ENCODE data around the gene MT1HL1. TPM values are rescaled to one million over a fixed set of nuclear protein-coding genes. Genes with fewer than 3 reads are reported as not detected.

Gene MT1HL1
- total and polyA plus RNA-seq, 5 experiments from 2014 or later, result not detected

DNA sequence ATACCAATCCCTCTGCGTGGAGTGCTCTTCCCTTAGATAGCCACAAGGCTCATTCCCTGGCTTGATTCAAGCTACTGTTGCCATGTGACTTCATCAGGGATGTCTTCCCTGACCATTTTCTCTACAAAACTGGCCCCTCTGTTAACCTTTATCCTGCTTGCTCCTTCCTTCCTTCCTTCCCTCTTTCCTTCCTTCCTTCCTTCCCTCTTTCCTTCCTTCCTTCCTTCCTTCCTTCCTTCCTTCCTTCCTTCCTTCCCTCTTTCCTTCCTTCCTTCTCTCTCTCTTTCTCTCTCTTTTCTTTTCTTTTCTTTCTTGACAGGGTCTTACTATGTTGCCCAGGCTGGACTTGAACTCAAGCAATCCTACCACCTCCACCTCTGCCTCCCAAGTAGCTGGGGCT lies 31.5 kb upstream of the MT1HL1 start:
- ATAC-seq, result no peak
- no peak overlapping the region for H3K27ac Mint-ChIP-seq
- H3K4me3 Mint-ChIP-seq, result no peak overlapping the region
- peaks cover 5 to 40% (median 23%) of the 10 kb centered on the region in 5 donors for H3K27me3 Mint-ChIP-seq
- H3K9me3 Mint-ChIP-seq, result peaks cover 0 to 2% (median 0%) of the 10 kb centered on the region in 9 donors
- POLR2A ChIA-PET, result no interaction called here
- no peak for DNase-seq
- H3K36me3 Mint-ChIP-seq, result no peaks in the 10 kb centered on the region
- H3K4me1 Mint-ChIP-seq, result no peaks in the 10 kb centered on the region

DNA sequence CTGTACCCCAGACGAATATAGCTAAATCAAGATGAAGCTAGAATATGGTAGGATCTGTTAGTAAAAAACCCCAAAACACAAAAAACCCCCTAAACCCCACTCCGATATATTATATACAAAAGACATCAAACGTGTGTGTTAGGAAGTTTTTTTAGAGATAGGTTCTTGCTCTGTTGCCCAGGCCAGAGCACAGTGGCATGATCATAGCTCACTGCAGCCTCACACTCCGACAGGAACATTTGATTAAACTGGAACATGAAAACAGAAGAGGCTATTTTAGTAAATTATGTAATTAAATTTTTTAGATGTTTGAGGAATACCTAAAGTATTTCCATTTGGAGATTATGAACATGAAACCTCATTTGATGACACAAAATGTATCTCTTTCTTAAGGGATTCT lies 29.6 kb upstream of the MT1HL1 start:
- Mint-ChIP-seq H3K36me3 (peaks cover 0 to 4% (median 0%) of the 10 kb centered on the region in 3 donors), H3K27ac (no peak overlapping the region)
- DNase-seq, result no peak

DNA sequence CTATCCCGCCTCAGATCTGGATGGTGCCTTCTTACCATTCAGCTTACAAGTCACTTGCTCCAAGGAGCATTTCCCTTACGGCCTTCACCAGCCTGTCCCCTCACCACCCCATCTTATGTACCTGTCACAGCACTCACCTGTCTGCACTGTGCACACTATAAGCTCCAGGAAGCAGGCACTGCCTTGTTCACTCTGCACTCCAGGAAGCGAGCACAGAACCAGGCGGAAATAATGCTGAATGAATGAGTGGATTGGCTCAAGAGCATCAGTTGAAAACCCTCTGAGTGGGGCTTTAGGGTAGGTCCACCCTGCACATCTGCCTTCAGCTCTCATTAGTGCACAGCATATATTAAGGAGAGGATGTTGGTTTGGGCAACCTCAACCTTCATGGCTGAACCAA lies 28.8 kb upstream of the MT1HL1 start:
- ATAC-seq (no peak), DNase-seq (no peak)
- Mint-ChIP-seq H3K9me3 (peaks cover 0 to 5% (median 0%) of the 10 kb centered on the region in 9 donors), H3K4me1 (no peaks in the 10 kb centered on the region), H3K27ac (no peak overlapping the region), H3K36me3 (peaks cover 0 to 6% (median 0%) of the 10 kb centered on the region in 3 donors), H3K4me3 (no peak overlapping the region), H3K27me3 (peaks cover 14 to 57% (median 22%) of the 10 kb centered on the region in 5 donors)
- POLR2A ChIA-PET, result no interaction called here

More for the DNA sequence above, 29.6 kb upstream of the MT1HL1 start:
- no peak overlapping the region for H3K4me3 Mint-ChIP-seq
- ATAC-seq, result no peak
- peaks cover 13 to 52% (median 19%) of the 10 kb centered on the region in 5 donors for H3K27me3 Mint-ChIP-seq
- POLR2A ChIA-PET, result no interaction called here
- H3K4me1 Mint-ChIP-seq, result no peaks in the 10 kb centered on the region
- peaks cover 0 to 5% (median 0%) of the 10 kb centered on the region in 9 donors for H3K9me3 Mint-ChIP-seq

DNA sequence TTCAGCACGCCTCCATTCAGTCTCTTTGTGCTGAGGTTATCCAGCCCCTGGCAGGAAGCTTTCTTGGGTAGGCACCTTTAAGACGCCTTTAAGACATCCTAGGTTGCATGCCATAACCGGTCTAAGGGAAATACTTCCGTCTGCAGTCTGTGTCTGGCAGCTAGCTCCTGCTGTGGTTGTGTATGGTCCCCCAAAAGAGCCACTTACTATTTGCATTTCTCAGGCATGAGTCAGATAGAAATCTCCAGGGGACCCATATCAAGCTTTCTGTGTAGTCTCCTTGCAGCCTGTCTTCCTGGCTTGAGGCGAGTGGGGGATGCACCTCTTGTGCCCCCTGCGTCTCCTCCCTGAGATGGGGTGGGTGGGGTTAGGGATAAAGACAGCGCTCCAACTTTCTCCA lies 27.8 kb upstream of the MT1HL1 start:
- Mint-ChIP-seq H3K36me3 (peaks cover 0 to 10% (median 0%) of the 10 kb centered on the region in 3 donors), H3K9me3 (peaks cover 0 to 7% (median 2%) of the 10 kb centered on the region in 9 donors), H3K27me3 (peaks cover 18 to 67% (median 31%) of the 10 kb centered on the region in 5 donors), H3K27ac (no peak overlapping the region), H3K4me1 (no peaks in the 10 kb centered on the region), H3K4me3 (no peak overlapping the region)
- DNase-seq (no peak), ATAC-seq (no peak)
- POLR2A ChIA-PET, result no interaction called here

DNA sequence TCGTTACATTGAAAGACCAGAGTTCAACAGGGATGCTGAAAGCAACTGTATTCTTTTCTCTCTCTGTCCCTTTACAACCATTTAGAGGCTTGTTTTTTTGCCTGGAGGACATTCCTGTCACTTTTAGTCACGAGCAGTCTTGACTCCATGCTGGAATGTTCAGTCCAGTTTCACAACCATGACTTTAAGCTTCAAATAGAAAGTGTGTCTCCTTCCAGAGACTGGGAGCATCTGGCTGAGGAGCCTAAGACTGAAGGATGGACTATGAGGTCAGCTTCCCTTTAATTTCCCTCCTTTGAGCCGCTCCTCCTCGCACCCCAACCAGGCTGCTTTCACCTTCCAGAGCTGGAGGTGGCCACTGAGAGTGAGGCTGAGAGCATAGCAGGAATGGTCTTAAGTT lies 27.2 kb upstream of the MT1HL1 start:
- Mint-ChIP-seq H3K27me3 (peaks cover 19 to 68% (median 31%) of the 10 kb centered on the region in 5 donors), H3K4me1 (no peaks in the 10 kb centered on the region), H3K9me3 (peaks cover 0 to 7% (median 3%) of the 10 kb centered on the region in 9 donors), H3K27ac (no peak overlapping the region), H3K36me3 (peaks cover 0 to 10% (median 0%) of the 10 kb centered on the region in 3 donors), H3K4me3 (no peak overlapping the region)
- ATAC-seq (no peak), DNase-seq (no peak)
- POLR2A ChIA-PET, result no interaction called here

DNA sequence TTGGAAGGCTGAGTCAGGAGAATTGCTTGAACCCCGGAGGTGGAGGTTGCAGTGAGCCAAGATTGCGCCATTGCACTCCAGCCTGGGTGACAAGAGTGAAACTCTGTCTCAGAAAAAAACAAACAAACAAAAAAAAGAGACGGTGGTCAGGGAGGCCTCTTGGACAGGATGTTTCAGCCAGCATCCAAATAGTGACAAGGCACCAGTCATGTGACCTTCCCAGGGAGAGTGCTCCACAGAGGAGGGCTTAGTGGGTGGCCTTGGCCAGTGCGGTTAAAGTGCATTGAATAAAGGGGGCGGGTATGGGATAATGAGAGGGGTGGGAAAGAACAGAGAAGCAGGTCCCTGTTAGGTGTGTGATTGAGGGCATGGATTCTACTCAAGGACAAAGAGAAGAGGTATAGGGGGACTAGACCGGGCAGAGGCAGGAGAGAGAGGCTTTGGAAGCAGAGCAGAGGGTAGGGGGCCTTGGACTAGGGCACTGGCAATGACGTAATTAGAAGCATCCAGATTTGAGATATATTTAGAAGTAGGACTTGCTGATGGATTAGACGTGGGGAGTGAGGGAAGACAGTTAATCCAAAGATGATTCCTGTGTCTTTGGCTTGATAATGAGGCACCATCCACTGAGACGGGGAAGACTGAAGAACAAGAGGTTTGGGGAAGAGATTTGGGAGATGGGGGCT lies 25.8 kb upstream of the MT1HL1 start:
- Mint-ChIP-seq H3K4me3 (no peak overlapping the region), H3K4me1 (no peaks in the 10 kb centered on the region), H3K9me3 (peaks cover 6 to 13% (median 10%) of the 10 kb centered on the region in 9 donors), H3K27me3 (peaks cover 21 to 77% (median 34%) of the 10 kb centered on the region in 5 donors), H3K36me3 (peaks cover 2 to 16% (median 4%) of the 10 kb centered on the region in 3 donors), H3K27ac (peak overlapping the region in 1 of 10 donors; percentile 14)
- DNase-seq (no peak), ATAC-seq (no peak)
- POLR2A ChIA-PET, result no interaction called here

DNA sequence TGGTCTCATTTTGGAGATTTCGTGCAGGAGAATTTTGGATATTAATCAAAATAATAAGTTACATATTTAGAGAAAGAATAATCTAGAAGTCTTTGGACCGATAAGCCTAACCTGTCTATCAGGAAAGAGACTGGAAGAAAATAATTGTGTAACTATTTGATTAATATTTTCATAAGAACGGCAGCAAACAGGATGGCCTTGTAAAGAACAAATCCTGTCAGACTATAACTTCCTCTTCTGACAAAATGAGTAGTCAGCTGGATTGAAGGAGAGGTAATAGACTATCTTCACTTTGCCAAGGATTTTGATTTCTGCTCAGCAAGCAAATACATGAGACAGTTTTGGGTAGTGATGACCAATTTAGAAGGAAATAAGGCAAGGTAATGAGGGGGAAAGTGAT lies 25.0 kb upstream of the MT1HL1 start:
- H3K4me1 Mint-ChIP-seq, result no peaks in the 10 kb centered on the region

DNA sequence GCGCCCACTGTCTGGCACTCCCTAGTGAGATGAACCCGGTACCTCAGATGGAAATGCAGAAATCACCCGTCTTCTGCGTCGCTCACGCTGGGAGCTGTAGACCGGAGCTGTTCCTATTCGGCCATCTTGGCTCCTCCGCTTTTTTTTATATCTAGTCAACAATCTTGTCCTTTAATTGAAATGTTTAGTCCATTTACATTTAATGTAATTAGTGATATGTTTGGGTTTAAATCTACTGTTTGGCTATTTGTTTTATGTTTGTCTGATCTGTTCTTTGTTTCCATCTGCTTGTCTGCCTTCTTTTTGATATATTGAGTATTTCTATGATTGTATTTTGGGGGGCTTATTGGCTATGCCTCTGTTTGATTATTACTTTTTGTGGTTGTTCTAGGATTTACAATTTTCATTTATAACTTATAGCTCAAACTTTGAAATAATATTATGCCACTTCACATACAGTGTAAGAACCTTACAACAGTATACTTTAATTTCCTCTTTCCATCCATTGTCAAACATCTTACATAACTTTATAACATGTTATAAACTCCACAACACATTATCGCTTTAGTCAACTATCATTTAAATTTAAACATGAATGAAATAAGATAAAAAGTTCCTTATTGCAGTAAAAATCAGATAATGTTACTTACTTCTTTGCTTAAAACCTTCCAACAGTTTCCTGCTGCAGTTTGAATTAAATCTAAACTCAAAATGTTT lies 21.3 kb upstream of the MT1HL1 start:
- peaks cover 4 to 12% (median 10%) of the 10 kb centered on the region in 9 donors for H3K9me3 Mint-ChIP-seq
- H3K27me3 Mint-ChIP-seq, result peaks cover 13 to 42% (median 23%) of the 10 kb centered on the region in 5 donors
- ATAC-seq, result no peak
- H3K36me3 Mint-ChIP-seq, result peaks cover 2 to 16% (median 4%) of the 10 kb centered on the region in 3 donors
- POLR2A ChIA-PET, result no interaction called here
- no peak for DNase-seq
- H3K4me3 Mint-ChIP-seq, result no peak overlapping the region
- no peaks in the 10 kb centered on the region for H3K4me1 Mint-ChIP-seq
- H3K27ac Mint-ChIP-seq, result no peak overlapping the region

More for the DNA sequence above, 25.0 kb upstream of the MT1HL1 start:
- no peak for ATAC-seq
- Mint-ChIP-seq H3K4me3 (no peak overlapping the region), H3K27me3 (peaks cover 17 to 72% (median 33%) of the 10 kb centered on the region in 5 donors), H3K27ac (no peak overlapping the region), H3K36me3 (peaks cover 2 to 16% (median 4%) of the 10 kb centered on the region in 3 donors), H3K9me3 (peaks cover 6 to 13% (median 10%) of the 10 kb centered on the region in 9 donors)
- POLR2A ChIA-PET, result no interaction called here
- DNase-seq, result no peak

DNA sequence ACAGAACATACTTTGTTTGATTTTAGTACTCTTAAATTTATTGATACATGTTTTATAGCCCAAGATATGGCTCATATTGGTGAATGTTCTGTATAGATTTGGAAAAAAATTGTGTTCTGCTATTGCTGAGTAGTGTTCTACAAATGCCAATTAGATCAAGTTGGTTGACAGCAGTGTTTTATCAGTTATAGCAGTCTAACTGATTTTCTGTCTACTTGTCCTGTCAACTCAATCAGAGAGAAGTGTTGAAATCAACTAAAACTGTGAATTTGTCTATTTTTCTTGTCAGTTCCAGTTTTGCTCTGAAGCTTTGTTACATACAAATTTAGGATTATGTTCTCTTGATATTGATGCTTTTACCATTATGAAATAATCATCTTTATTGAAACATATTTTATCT lies 14.7 kb upstream of the MT1HL1 start:
- no peaks in the 10 kb centered on the region for H3K36me3 Mint-ChIP-seq
- ATAC-seq (no peak), DNase-seq (no peak)
- H3K4me3 Mint-ChIP-seq, result no peak overlapping the region
- no peaks in the 10 kb centered on the region for H3K4me1 Mint-ChIP-seq
- H3K9me3 Mint-ChIP-seq, result no peaks in the 10 kb centered on the region
- POLR2A ChIA-PET, result no interaction called here
- peaks cover 0 to 10% (median 3%) of the 10 kb centered on the region in 5 donors for H3K27me3 Mint-ChIP-seq
- H3K27ac Mint-ChIP-seq, result no peak overlapping the region

DNA sequence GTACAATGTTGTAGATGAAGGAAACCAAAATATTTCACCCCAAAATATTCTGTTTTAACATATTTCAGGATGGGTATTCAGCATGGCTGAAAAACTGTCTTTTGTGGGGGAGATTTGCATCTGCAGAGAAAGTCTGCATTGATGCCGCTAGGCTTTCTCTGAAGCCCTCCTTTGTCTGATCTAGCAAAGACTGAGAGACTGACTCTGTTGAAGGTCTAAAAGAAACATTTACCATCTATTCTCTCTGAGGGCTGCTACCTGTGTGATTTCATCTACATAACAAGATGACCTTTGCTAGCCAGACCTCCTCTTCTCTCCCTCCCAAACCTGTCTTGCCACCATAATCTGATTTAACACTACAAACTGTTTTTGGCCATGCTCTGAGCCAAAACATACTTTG lies 12.4 kb upstream of the MT1HL1 start:
- Mint-ChIP-seq H3K27me3 (peaks cover 0 to 10% (median 3%) of the 10 kb centered on the region in 5 donors), H3K27ac (no peak overlapping the region), H3K4me1 (no peaks in the 10 kb centered on the region), H3K9me3 (no peaks in the 10 kb centered on the region), H3K4me3 (no peak overlapping the region), H3K36me3 (no peaks in the 10 kb centered on the region)
- ATAC-seq (no peak), DNase-seq (no peak)
- POLR2A ChIA-PET, result no interaction called here

DNA sequence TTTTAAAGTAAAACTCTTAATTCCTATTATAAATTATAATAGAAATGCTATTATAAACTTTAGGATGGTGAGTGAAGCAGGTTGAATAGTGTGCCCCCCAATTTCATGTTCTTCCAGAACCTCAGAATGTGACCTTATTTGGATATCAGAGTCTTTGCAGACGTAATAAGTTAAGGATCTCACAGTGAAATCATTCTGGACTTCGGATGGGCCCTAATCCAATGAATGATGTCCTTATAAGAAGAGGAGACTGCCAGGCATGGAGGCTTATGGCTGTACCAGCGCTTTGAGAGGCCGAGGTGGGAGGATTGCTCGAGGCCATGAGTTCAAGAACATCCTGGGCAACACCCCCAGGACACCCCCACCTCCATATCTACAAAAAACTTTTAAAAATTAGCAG lies 9.4 kb upstream of the MT1HL1 start:
- Mint-ChIP-seq H3K36me3 (no peaks in the 10 kb centered on the region), H3K4me3 (no peak overlapping the region), H3K4me1 (no peaks in the 10 kb centered on the region), H3K27me3 (peaks cover 0 to 14% (median 3%) of the 10 kb centered on the region in 5 donors), H3K27ac (no peak overlapping the region), H3K9me3 (no peaks in the 10 kb centered on the region)
- DNase-seq, result no peak
- POLR2A ChIA-PET, result no interaction called here
- ATAC-seq, result no peak

DNA sequence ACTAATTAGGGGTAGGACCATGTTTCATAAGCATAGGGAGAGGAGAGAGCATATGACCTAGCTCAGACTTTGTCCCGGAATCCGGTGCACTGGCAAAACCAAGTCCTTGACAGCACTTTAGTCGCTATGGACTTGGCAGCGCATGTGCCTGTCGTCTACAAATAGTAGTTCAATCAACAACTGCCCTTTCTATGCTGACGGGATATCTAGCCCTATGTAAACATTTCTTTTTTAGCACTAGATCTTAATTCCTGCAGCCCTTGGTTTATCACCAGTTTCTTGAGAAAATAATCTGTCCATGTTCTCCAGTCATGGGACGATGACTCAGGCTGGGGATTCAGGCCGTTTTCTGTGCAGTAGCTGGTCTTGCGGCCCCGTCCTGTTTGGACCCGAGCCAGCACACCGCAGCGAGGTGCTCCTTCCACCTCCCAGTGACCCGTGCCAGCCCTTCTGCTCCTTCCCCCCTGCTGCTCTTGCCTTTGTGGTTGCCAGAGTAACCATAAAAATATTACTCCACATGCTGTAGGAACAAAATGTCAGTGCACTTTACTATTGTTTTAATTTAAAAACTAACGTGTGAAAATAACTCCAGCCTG lies 8.6 kb upstream of the MT1HL1 start:
- POLR2A ChIA-PET, result no interaction called here
- DNase-seq (no peak), ATAC-seq (no peak)
- no peaks in the 10 kb centered on the region for H3K9me3 Mint-ChIP-seq
- no peaks in the 10 kb centered on the region for H3K4me1 Mint-ChIP-seq
- H3K36me3 Mint-ChIP-seq, result no peaks in the 10 kb centered on the region
- H3K4me3 Mint-ChIP-seq, result no peak overlapping the region
- no peak overlapping the region for H3K27ac Mint-ChIP-seq
- peaks cover 0 to 20% (median under 1%) of the 10 kb centered on the region in 5 donors for H3K27me3 Mint-ChIP-seq

DNA sequence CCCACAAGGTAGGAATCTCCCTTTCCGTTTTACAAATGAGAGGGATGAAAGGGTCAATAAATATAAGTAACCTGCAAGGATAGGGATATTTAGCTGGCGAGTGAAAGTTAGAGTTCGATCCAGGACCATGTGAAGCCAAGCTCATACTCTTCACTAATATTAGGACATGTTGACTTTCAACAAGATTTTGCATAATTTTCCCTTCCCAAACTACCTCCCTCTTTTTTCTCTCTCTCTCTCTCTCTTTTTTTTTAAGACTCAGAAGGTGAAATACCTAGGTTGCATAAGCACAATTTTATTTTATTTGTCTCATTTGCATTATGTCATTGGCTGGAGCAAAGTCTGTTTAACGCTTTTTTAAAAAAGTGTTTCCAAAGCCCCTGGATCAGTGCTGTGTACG lies 8.1 kb upstream of the MT1HL1 start:
- Mint-ChIP-seq H3K36me3 (no peaks in the 10 kb centered on the region), H3K9me3 (no peaks in the 10 kb centered on the region), H3K4me1 (no peaks in the 10 kb centered on the region), H3K27ac (no peak overlapping the region), H3K27me3 (peaks cover 0 to 18% (median 0%) of the 10 kb centered on the region in 5 donors), H3K4me3 (no peak overlapping the region)
- POLR2A ChIA-PET, result no interaction called here
- DNase-seq (no peak), ATAC-seq (no peak)
